ENCODE measurements around the gene HBM. TPM values are rescaled to one million over a fixed set of nuclear protein-coding genes. Genes with fewer than 3 reads are reported as not detected.
A peak's percentile ranks its signal among the peaks of the same experiment; 100 is the strongest.
"Not testable (repeated sequence)": the region's sequence is repeated elsewhere in the genome, so short reads cannot be mapped to it uniquely, and the experiment has no call there.

The HBM gene
- total RNA-seq, 2 donors from 2014 or later, result 0.90 to 1.5 TPM

GRCh38 chr16:143047-143446 lies 22.7 kb upstream of the HBM start:
- intact Hi-C loops (cut with DNase I), result no loop called here
- DNase-seq (ENCODE audit: low spot score), result peak; percentile 58

GRCh38 chr16:143456-143855 lies 22.3 kb upstream of the HBM start:
- no peak for DNase-seq (ENCODE audit: low spot score)
- intact Hi-C loops (cut with DNase I), result no loop called here

- intact Hi-C loops (cut with DNase I), result no loop called here
- DNase-seq (ENCODE audit: low spot score), result peak; percentile 36
These were observed 21.0 kb upstream of the HBM start for GRCh38 chr16:144797-145252.

- no peak for DNase-seq (ENCODE audit: low spot score)
- intact Hi-C loops (cut with DNase I), result no loop called here
These were observed 19.1 kb upstream of the HBM start for GRCh38 chr16:146646-147045.

- intact Hi-C loops (cut with DNase I), result no loop called here
- DNase-seq (ENCODE audit: low spot score), result peak; percentile 25
These were observed 16.6 kb upstream of the HBM start for GRCh38 chr16:149024-149660.

GRCh38 chr16:152141-153128 lies 13.3 kb upstream of the HBM start, which contains the start of gene HBZ:
HBZ (plus strand) TSS chr16:152644; CDS start chr16:152910, 266 bp downstream.
- intact Hi-C loops (cut with DNase I), result no loop called here
- DNase-seq (ENCODE audit: low spot score), result no peak

- DNase-seq (ENCODE audit: low spot score); intact Hi-C loops (cut with DNase I): not testable (repeated sequence)
These were observed 12.7 kb upstream of the HBM start for GRCh38 chr16:153129-153521.

- intact Hi-C loops (cut with DNase I), result loop anchor here in 1 of 2 donors (1.0 kb wide), 1 partner anchor 20 kb away; no protein-coding TSS in a partner anchor
- DNase-seq (ENCODE audit: low spot score), result not testable (repeated sequence)
These were observed 12.1 kb upstream of the HBM start for GRCh38 chr16:153550-154216.

- DNase-seq (ENCODE audit: low spot score), result peak; percentile 63
- intact Hi-C loops (cut with DNase I), result loop anchor here in 1 of 2 donors (1.0 kb wide), 1 partner anchor 21 kb away; no protein-coding TSS in a partner anchor
These were observed 11.4 kb upstream of the HBM start for GRCh38 chr16:154217-155030.

GRCh38 chr16:155031-155398 lies 10.8 kb upstream of the HBM start:
- intact Hi-C loops (cut with DNase I), result no loop called here
- DNase-seq (ENCODE audit: low spot score), result peak; percentile 60

- intact Hi-C loops (cut with DNase I), result no loop called here
- DNase-seq (ENCODE audit: low spot score), result peak; percentile 44
These were observed 6.5 kb upstream of the HBM start for GRCh38 chr16:159136-159849.

- intact Hi-C loops (cut with DNase I), result not testable (repeated sequence)
- DNase-seq (ENCODE audit: low spot score), result peak; percentile 31
These were observed 5.5 kb upstream of the HBM start for GRCh38 chr16:160242-160641.

GRCh38 chr16:160691-161190 lies 5.0 kb upstream of the HBM start:
- intact Hi-C loops (cut with DNase I), result no loop called here
- peak; percentile 62 for DNase-seq (ENCODE audit: low spot score)

GRCh38 chr16:162271-162991 lies 3.3 kb upstream of the HBM start:
- DNase-seq (ENCODE audit: low spot score), result no peak
- intact Hi-C loops (cut with DNase I), result no loop called here

GRCh38 chr16:163139-163538 lies 2.6 kb upstream of the HBM start:
- intact Hi-C loops (cut with DNase I); DNase-seq (ENCODE audit: low spot score): not testable (repeated sequence)

- intact Hi-C loops (cut with DNase I); DNase-seq (ENCODE audit: low spot score): not testable (repeated sequence)
These were observed 2.1 kb upstream of the HBM start for GRCh38 chr16:163696-164095.

- intact Hi-C loops (cut with DNase I), result not testable (repeated sequence)
These were observed 1.5 kb upstream of the HBM start for GRCh38 chr16:164134-164823.

More at GRCh38 chr16:164134-164823, 1.5 kb upstream of the HBM start:
- DNase-seq (ENCODE audit: low spot score), result not testable (repeated sequence)

Measured in posterior vena cava (tissue), 2 donors.